Ishikawa (cell line): ENCODE measurements around the gene PLA2G15.

Source experiments
- CEBPB ChIP-seq: IDR thresholded peaks from 2 replicates; pipeline ENCODE4 v1.6.1; 2012
- CREB1 ChIP-seq: IDR thresholded peaks from 2 replicates; pipeline ENCODE4 v1.6.1; 2012; ENCODE audit warnings: low read depth
- EGR1 ChIP-seq: IDR thresholded peaks from 2 replicates; pipeline ENCODE4 v1.6.1; 2012
- EP300 ChIP-seq: IDR thresholded peaks from 2 replicates; pipeline ENCODE4 v1.6.1; 2012; ENCODE audit warnings: borderline replicate concordance
- FOXM1 ChIP-seq: IDR thresholded peaks from 2 replicates; pipeline ENCODE4 v1.6.1; 2012; ENCODE audit warnings: low read depth, borderline replicate concordance
- MAX ChIP-seq: IDR thresholded peaks from 2 replicates; pipeline ENCODE4 v1.6.1; 2012
- NFIC ChIP-seq: IDR thresholded peaks from 2 replicates; pipeline ENCODE4 v1.6.1; 2012
- RAD21 ChIP-seq: IDR thresholded peaks from 2 replicates; pipeline ENCODE4 v1.6.1; 2012; ENCODE audit warnings: low read depth
- REST ChIP-seq: IDR thresholded peaks from 2 replicates; pipeline ENCODE4 v1.6.1; 2012; ENCODE audit warnings: low read depth, mild to moderate bottlenecking
- TAF1 ChIP-seq: IDR thresholded peaks from 2 replicates; pipeline ENCODE4 v1.6.1; 2012; ENCODE audit warnings: low read depth, mild to moderate bottlenecking
- TCF12 ChIP-seq: IDR thresholded peaks from 2 replicates; pipeline ENCODE4 v1.6.1; 2012; ENCODE audit warnings: low read depth
- TEAD4 ChIP-seq: IDR thresholded peaks from 2 replicates; pipeline ENCODE4 v1.6.1; 2012
- USF1 ChIP-seq: IDR thresholded peaks from 2 replicates; pipeline ENCODE4 v1.6.1; 2012
- YY1 ChIP-seq: IDR thresholded peaks from 2 replicates; pipeline ENCODE4 v1.6.1; 2012; ENCODE audit warnings: low read depth
- ZBTB7A ChIP-seq: IDR thresholded peaks from 2 replicates; pipeline ENCODE4 v1.6.1; 2012; ENCODE audit warnings: low read depth

Gene PLA2G15

DNA sequence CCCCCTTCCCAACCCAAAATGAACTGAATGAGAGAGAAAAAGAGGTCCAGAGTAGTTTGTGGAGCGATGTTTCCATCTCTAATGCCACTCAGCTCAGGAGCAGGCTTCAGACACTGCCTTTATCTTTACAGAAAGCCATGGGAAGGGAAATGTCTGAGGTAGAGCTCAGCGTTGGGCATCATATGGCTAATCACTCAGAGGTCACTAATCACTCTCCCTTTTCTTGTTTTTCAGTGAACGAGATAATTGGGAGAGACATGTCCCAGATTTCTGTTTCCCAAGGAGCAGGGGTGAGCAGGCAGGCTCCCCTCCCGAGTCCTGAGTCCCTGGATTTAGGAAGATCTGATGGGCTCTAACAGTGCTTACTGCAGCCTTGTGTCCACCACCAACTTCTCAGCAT is 19.1 kb upstream of the PLA2G15 start:
- TF ChIP-seq NFIC: no peak
- no peak for TF ChIP-seq TCF12
- TF ChIP-seq YY1: no peak
- no peak for TF ChIP-seq REST
- TF ChIP-seq EP300: no peak
- no peak for TF ChIP-seq ZBTB7A
- no peak for TF ChIP-seq FOXM1
- TF ChIP-seq EGR1: no peak
- no peak for TF ChIP-seq TAF1
- no peak for TF ChIP-seq RAD21
- TF ChIP-seq MAX: no peak
- no peak for TF ChIP-seq TEAD4
- TF ChIP-seq USF1: no peak
- TF ChIP-seq CEBPB: no peak
- no peak for TF ChIP-seq CREB1

DNA sequence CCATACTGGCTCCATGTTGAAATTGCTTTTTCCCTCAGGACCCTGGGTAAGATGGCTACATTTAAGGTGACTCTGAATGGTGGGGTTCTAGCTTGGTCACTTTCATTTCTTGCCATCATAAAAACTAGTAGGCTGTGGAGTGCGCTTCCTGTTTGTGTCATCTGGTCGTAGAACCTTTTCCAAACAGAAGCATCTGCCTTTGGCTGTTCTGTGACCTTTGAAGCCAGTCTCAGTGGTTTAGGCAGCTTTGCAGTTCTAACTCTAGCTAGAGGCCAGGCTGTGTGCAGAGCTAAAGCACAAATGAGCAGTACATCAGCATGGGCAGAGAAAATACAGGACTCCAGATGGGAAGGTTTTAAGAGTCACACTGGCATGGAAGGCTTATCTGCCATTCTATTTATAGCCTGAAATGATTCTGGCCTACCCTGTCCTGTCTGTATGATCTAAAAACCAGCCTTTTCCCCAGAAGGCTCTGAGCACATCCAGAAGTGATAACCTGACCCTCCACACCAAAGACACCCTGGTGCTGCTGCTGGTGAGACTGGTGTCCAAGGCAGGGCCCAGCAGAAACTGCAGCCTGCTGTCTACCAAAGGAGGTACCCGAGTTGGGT is 17.9 kb upstream of the PLA2G15 start:
- TF ChIP-seq ZBTB7A (no peak), REST (no peak), NFIC (no peak), RAD21 (no peak), FOXM1 (no peak), EGR1 (no peak), TEAD4 (no peak), EP300 (no peak), YY1 (no peak), CREB1 (no peak), MAX (no peak)

DNA sequence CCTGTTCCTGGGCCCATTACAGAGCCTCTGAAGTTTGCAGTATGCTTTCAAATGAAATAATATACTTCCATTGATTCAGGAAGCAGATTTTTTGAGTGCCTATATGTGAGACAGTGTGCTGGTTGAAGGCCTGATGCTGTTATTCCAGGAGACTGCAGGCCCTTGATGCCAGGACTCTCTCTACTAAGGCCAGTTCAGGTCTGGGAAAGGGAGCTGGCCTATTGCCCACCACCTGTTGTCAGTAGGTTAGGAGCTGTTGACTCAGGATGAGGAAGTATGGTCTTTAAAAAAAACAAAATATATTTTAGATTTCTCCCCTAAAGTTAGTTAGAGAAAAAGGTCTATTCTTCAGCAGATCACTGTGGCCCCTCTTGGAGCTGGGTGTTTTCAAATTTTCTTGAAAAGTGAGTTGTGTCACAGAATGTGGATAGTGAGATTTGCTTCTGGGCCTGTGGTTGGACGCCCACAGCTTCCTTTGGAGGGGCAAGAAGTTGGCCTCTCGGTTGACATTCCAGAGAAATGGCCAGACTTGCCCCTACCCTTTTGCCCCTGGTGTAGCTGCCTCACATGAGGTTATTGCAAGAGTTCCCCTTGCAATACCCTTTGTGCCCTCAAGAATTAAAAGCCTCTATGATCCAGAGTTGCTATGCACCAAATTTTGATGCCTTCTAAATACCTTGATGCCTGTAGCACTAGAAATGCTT is 17.2 kb upstream of the PLA2G15 start:
- TF ChIP-seq REST: no peak
- no peak for TF ChIP-seq MAX

DNA sequence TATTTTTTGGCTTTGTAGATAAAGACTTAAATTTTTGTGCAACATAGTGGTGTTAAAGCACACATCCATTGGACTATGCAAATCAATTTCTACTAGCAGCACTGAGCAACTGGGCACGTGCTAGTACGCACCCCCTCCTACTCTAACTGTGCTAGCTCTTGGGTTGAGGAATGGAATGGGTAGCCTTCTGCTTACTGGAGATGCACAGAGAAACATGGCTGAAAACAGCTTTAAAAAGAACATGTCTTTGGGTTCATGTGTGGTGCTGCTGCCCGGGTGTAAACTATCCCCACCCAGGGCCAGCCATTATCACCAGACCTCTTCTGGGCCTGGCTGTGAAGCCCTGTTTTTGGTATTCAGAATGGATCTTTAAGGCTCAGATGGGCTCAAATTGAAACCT is 16.5 kb upstream of the PLA2G15 start:
- TF ChIP-seq REST (no peak), RAD21 (no peak), USF1 (no peak), CEBPB (no peak), YY1 (no peak), FOXM1 (no peak), NFIC (no peak)
